CD14-positive monocyte (primary cell): ENCODE data around the gene TMEM80. TPM values are rescaled to one million over a fixed set of nuclear protein-coding genes. Genes with fewer than 3 reads are reported as not detected.
"Not testable (repeated sequence)": the region's sequence is repeated elsewhere in the genome, so short reads cannot be mapped to it uniquely, and the experiment has no call there.

Experiments used
- DNase-seq, 3 donors: peaks; one replicate each; pipeline ENCODE4 v3.0.0-alpha.2; 2011 to 2022
- H2AFZ ChIP-seq: 2 replicates; pipeline ENCODE4 v1.6.0; 2012; ENCODE audit warnings: mild to moderate bottlenecking, low read depth, low read length, inconsistent platforms; ENCODE audit not compliant: insufficient read depth, poor library complexity, severe bottlenecking
- H3K27ac ChIP-seq, 2 donors: 1 replicate in 1 of 2; 2 replicates in 1 of 2; pipeline ENCODE4 v1.5.1; 2012 to 2013; ENCODE audit warnings: low read length in 2 of 2, control low read depth in 1 of 2, inconsistent platforms in 1 of 2, low read depth in 1 of 2, mild to moderate bottlenecking in 1 of 2
- H3K27me3 ChIP-seq, 2 donors: one replicate each; pipeline versions ENCODE4 v1.6.0 to v1.6.1; 2011 to 2013; ENCODE audit warnings: low read length in 2 of 2; ENCODE audit not compliant: control insufficient read depth in 2 of 2, insufficient read depth in 2 of 2
- H3K36me3 ChIP-seq, 2 donors: replicated peaks in 1 of 2; 1 replicate in 1 of 2; 2 replicates in 1 of 2; pipeline versions ENCODE4 v1.5.1 to v1.6.1; 2012 to 2013; ENCODE audit warnings: low read length in 2 of 2, control low read depth in 1 of 2, inconsistent platforms in 1 of 2, mild to moderate bottlenecking in 1 of 2; ENCODE audit not compliant: insufficient read depth in 2 of 2, control insufficient read depth in 1 of 2
- H3K4me1 ChIP-seq, 2 donors: 1 replicate in 1 of 2; 2 replicates in 1 of 2; pipeline versions ENCODE4 v1.5.1 to v1.6.1; 2012 to 2013; ENCODE audit warnings: low read length in 2 of 2, control low read depth in 1 of 2, inconsistent platforms in 1 of 2, mild to moderate bottlenecking in 1 of 2, moderate library complexity in 1 of 2; ENCODE audit not compliant: insufficient read depth in 2 of 2, control insufficient read depth in 1 of 2
- H3K4me2 ChIP-seq: replicated peaks from 2 replicates; pipeline ENCODE3; 2012; ENCODE audit warnings: low read length, moderate library complexity, mild to moderate bottlenecking; ENCODE audit not compliant: poor library complexity, severe bottlenecking; ENCODE audit errors: extremely low read depth
- H3K4me3 ChIP-seq, 3 experiments: fragments of 200-600 bp in 1 of 3; sonication (generic) in 1 of 3; replicated peaks in 1 of 3; 1 replicate in 2 of 3; 2 replicates in 1 of 3; pipeline ENCODE4 v1.5.1; 2011 to 2013; ENCODE audit warnings: low read length in 3 of 3, mild to moderate bottlenecking in 3 of 3, control low read depth in 2 of 3, low read depth in 2 of 3, inconsistent platforms in 1 of 3, moderate library complexity in 1 of 3
- H3K79me2 ChIP-seq: 2 replicates; pipeline ENCODE4 v1.6.0; 2012; ENCODE audit warnings: mild to moderate bottlenecking, control low read depth, inconsistent platforms, low read length, moderate library complexity; ENCODE audit not compliant: insufficient read depth
- H3K9ac ChIP-seq: 2 replicates; pipeline ENCODE4 v1.6.0; 2017; ENCODE audit warnings: low read length, mild to moderate bottlenecking; ENCODE audit not compliant: insufficient read depth, poor library complexity, severe bottlenecking
- H3K9me3 ChIP-seq, 2 donors: replicated peaks in 1 of 2; 1 replicate in 1 of 2; 2 replicates in 1 of 2; pipeline versions ENCODE4 v1.5.1 to v1.6.1; 2012 to 2013; ENCODE audit warnings: low read length in 2 of 2, control low read depth in 1 of 2; ENCODE audit not compliant: control insufficient read depth in 1 of 2, insufficient read depth in 1 of 2
- H4K20me1 ChIP-seq: 2 replicates; pipeline ENCODE4 v1.6.0; 2012; ENCODE audit warnings: mild to moderate bottlenecking, low read length, control low read depth, moderate library complexity; ENCODE audit not compliant: insufficient read depth
- H3K27ac Mint-ChIP-seq, 7 donors: one replicate each; pipeline ENCODE4 v1.8.0; 2020; ENCODE audit warnings: mild to moderate bottlenecking in 7 of 7, mixed read lengths in 7 of 7, moderate library complexity in 6 of 7, inconsistent platforms in 2 of 7
- H3K27me3 Mint-ChIP-seq, 3 donors: one replicate each; pipeline ENCODE4 v1.8.0; 2021 to 2022; ENCODE audit warnings: low read depth in 3 of 3, mild to moderate bottlenecking in 3 of 3, mixed read lengths in 3 of 3, moderate library complexity in 3 of 3, inconsistent platforms in 1 of 3
- H3K36me3 Mint-ChIP-seq, 2 donors: one replicate each; pipeline ENCODE4 v1.8.0; 2020; ENCODE audit warnings: mixed read lengths in 2 of 2, inconsistent platforms in 1 of 2, mild to moderate bottlenecking in 1 of 2
- H3K4me1 Mint-ChIP-seq: one replicate; pipeline ENCODE4 v1.8.0; 2020; ENCODE audit warnings: mild to moderate bottlenecking, mixed read lengths
- H3K4me3 Mint-ChIP-seq, 2 donors: one replicate each; pipeline ENCODE4 v1.8.0; 2020; ENCODE audit warnings: mild to moderate bottlenecking in 2 of 2, mixed read lengths in 2 of 2, moderate library complexity in 1 of 2
- H3K9me3 Mint-ChIP-seq, 7 donors: one replicate each; pipeline ENCODE4 v1.8.0; 2020 to 2022; ENCODE audit warnings: mixed read lengths in 7 of 7, mild to moderate bottlenecking in 6 of 7, moderate library complexity in 6 of 7, inconsistent platforms in 2 of 7
- CTCF ChIP-seq: fragments of 200-600 bp; IDR thresholded peaks from one replicate; pipeline ENCODE4 v1.8.0; 2022; ENCODE audit warnings: antibody characterized with exemption, mild to moderate bottlenecking
- WGBS: methylation state at CpG from one replicate; pipeline ENCODE4 v1.1.5; 2013; ENCODE audit warnings: missing lambda C conversion rate; ENCODE audit not compliant: insufficient coverage; 5-methylcytosine and 5-hydroxymethylcytosine counted together
- intact Hi-C, 2 donors: fragments of 100-400 bp; cut with micrococcal nuclease; formaldehyde crosslinking; loops; one replicate each; pipeline versions ENCODE4 v1.15.0 to v1.15.1; 2023
- polyA plus RNA-seq, 3 donors: library from polyadenylated mRNA; depleted of rRNA in 1 of 3; unstranded in 2 of 3; stranded (reverse) in 1 of 3; fragments of 300-500 nt in 2 of 3; fragments of >200 nt in 1 of 3; fragmentation: Illumina TruSeq in 2 of 3; gene quantifications; 1 replicate in 2 of 3; 2 replicates in 1 of 3; pipeline ENCODE4 v1.2.3, GENCODE V29; 2012 to 2021

Gene TMEM80
- polyA plus RNA-seq, 3 donors, result 31.6 to 69.4 (median 37.3) TPM

GRCh38 chr11:737366-737765 is 41.8 kb downstream of the TMEM80 start:
- peak overlapping the region; percentile 28 for H3K9ac ChIP-seq
- TF ChIP-seq CTCF, result no peak
- no peaks in the 10 kb centered on the region for H4K20me1 ChIP-seq
- peaks cover 13 to 16% of the 10 kb centered on the region in 2 donors for H3K4me1 ChIP-seq
- peak overlapping the region in 1 of 3 experiments; percentile 53 for H3K4me3 ChIP-seq
- peak overlapping the region; percentile 62 to 85 for H3K4me3 Mint-ChIP-seq
- peak overlapping the region; percentile 47 for H3K4me2 ChIP-seq
- peaks cover 0 to 4% of the 10 kb centered on the region in 2 donors for H3K27me3 ChIP-seq
- peaks cover 0 to 2% of the 10 kb centered on the region in 2 donors for H3K36me3 Mint-ChIP-seq
- no peaks in the 10 kb centered on the region for H3K9me3 ChIP-seq
- no peaks in the 10 kb centered on the region for H3K36me3 ChIP-seq
- H3K27ac Mint-ChIP-seq, result peak overlapping the region in 1 of 7 donors; percentile 42
- intact Hi-C loops, result no loop called here
- H3K9me3 Mint-ChIP-seq, result peaks cover 0 to 8% (median 0%) of the 10 kb centered on the region in 7 donors
- peaks cover 19% of the 10 kb centered on the region for H3K4me1 Mint-ChIP-seq
- 1% methylated on average over 11 of the region's 11 CpGs for WGBS
- H3K27ac ChIP-seq, result no peak overlapping the region
- peaks cover 18 to 26% (median 26%) of the 10 kb centered on the region in 3 donors for H3K27me3 Mint-ChIP-seq
- H3K79me2 ChIP-seq, result no peaks in the 10 kb centered on the region
- H2AFZ ChIP-seq, result peak overlapping the region; percentile 66
- DNase-seq, result no peak

GRCh38 chr11:737899-738298 is 42.3 kb downstream of the TMEM80 start:
- Mint-ChIP-seq H3K4me3 (peak overlapping the region; percentile 62 to 85), H3K27ac (peak overlapping the region in 1 of 7 donors; percentile 57), H3K4me1 (peaks cover 19% of the 10 kb centered on the region), H3K27me3 (peaks cover 17 to 26% (median 25%) of the 10 kb centered on the region in 3 donors)
- H3K36me3 ChIP-seq, intact Hi-C loops, H4K20me1 ChIP-seq, H3K9me3 Mint-ChIP-seq, H3K27me3 ChIP-seq, H3K27ac ChIP-seq, H3K9me3 ChIP-seq, H3K79me2 ChIP-seq, H3K36me3 Mint-ChIP-seq: not testable (repeated sequence)
- H3K9ac ChIP-seq, result peak overlapping the region; percentile 28
- peaks cover 13 to 16% of the 10 kb centered on the region in 2 donors for H3K4me1 ChIP-seq
- 7% methylated on average over 9 of the region's 10 CpGs for WGBS
- H3K4me3 ChIP-seq, result peak overlapping the region in 1 of 3 experiments; percentile 53
- peak overlapping the region; percentile 47 for H3K4me2 ChIP-seq
- peak overlapping the region; percentile 66 for H2AFZ ChIP-seq
- peak in 1 of 3 donors; percentile 28 for DNase-seq
